HEK293 (cell line): Measurements from ENCODE around the gene SLC51B.
"Not testable (repeated sequence)": the region's sequence is repeated elsewhere in the genome, so short reads cannot be mapped to it uniquely, and the experiment has no call there.

Source experiments
- ATF2 ChIP-seq: fragments of 450-650 bp; formaldehyde crosslinking; IDR thresholded peaks from 2 replicates; pipeline ENCODE4 v1.5.1; 2016; ENCODE audit warnings: missing biosample characterization, missing genetic modification characterization, low read depth
- CTCF ChIP-seq: fragments of 450-650 bp; formaldehyde crosslinking; IDR thresholded peaks from 2 replicates; pipeline ENCODE4 v1.5.1; 2016; ENCODE audit warnings: missing biosample characterization, missing genetic modification characterization
- ELK4 ChIP-seq: IDR thresholded peaks from 2 replicates; pipeline ENCODE4 v1.6.1; 2011; ENCODE audit warnings: mild to moderate bottlenecking, low read depth, low read length, borderline replicate concordance
- KLF9 ChIP-seq: fragments of 450-650 bp; formaldehyde crosslinking; IDR thresholded peaks from 2 replicates; pipeline ENCODE4 v1.5.1; 2016; ENCODE audit warnings: missing biosample characterization, missing genetic modification characterization, low read depth
- ZNF239 ChIP-seq: fragments of 450-650 bp; formaldehyde crosslinking; IDR thresholded peaks from 2 replicates; pipeline ENCODE4 v1.5.1; 2016; ENCODE audit warnings: missing biosample characterization, missing genetic modification characterization
- ZNF274 ChIP-seq, 2 experiments: fragments of 200-500 bp in 1 of 2; fragments of 450-650 bp in 1 of 2; sonication (Bioruptor generic) in 1 of 2; formaldehyde crosslinking in 1 of 2; IDR thresholded peaks; 2 replicates each; pipeline versions ENCODE4 v1.5.1 to v1.6.1; 2014 to 2016; ENCODE audit warnings: borderline replicate concordance in 1 of 2, inconsistent platforms in 1 of 2, low read length in 1 of 2, missing biosample characterization in 1 of 2, missing genetic modification characterization in 1 of 2

- TF ChIP-seq CTCF (tag by site-specific recombination); ZNF239 (tag by site-specific recombination); ATF2 (tag by site-specific recombination); KLF9; ELK4; ZNF274 (IDR thresholded peaks at IDR 0.05; ENCODE audit: low read length); ZNF274 (tag by site-specific recombination; IDR thresholded peaks at IDR 0.05; ENCODE audit: borderline replicate concordance): not testable (repeated sequence)
Observed at GRCh38 chr15:65099801-65100200, 54.6 kb downstream of the SLC51B start.
